Kidney tubule cell (primary cell): ENCODE measurements around the gene EFCAB8.
"Not testable (repeated sequence)": the region's sequence is repeated elsewhere in the genome, so short reads cannot be mapped to it uniquely, and the experiment has no call there.

Source experiments
- DNase-seq: peaks from one replicate; pipeline ENCODE4 v3.0.0-alpha.2; 2018; ENCODE audit warnings: low spot score

Gene EFCAB8

DNA sequence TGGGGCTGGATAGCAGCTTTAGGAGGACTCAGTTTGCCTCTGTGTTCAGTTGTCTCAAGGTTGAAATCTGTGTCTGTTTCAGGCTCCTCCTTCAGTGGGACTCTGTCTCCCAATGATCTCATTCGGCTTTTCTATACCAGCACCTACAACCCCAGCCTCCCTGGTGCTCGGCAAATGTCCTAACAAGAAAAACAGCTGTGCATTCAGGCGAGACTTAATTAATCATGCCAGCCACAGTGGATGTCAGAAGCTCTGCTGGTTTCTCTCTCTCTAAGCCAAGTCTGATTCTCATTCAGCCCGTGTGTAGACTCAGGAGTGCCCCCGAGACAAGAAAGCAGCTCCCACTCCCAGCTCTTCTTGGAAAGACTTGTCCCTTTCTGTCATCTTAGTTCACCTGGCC, 98.7 kb downstream of the EFCAB8 start:
- DNase-seq, result peak; percentile 43

- DNase-seq, result no peak
Observed at GRCh38 chr20:32958574-32958973, 99.9 kb downstream of the EFCAB8 start.

DNA sequence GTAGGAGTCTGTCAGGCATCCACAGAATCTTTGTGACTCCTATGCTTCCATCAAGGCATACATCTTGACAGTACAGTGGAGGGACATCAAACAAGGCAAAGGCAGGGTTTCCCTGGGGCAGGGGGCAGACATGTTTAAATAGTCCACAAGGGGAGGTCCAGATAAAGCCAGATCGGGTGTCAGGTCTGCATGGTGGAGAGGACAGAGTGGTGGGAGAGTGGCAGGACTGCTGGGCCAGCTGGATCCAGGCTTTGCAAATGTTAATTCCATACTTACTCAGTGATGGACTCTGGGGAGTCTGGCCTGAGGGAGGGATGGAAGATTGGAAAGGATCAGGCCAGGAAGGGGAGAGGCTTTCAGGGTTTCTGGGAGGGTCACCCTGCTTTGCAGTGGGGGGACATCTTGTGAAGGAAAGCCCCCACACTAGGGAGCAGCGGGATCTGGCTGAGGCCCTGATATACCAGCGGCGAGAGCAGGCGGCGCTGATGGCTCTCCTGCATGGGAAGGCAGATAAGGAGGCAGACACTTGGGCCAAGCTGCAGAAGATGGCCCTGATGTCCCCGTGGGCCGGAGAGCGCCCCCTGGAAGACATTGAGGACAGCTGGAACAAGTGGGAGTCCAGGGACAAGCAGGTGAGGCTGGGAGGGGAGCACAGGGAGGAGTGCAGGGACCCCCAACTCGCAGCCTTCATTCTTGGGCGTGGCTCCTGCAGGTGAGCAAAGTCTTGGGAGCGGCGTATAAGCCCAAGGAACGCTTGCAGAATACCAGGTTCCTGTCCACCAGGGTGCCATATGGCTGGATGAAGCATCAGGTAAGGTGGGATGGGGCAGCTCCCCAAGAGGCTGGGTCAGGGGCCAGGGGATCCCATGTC, 100.9 kb downstream of the EFCAB8 start:
- no peak for DNase-seq

- DNase-seq, result no peak
Observed at GRCh38 chr20:32960222-32960518, 101.4 kb downstream of the EFCAB8 start.

- no peak for DNase-seq
Observed at GRCh38 chr20:32960849-32961731, 102.4 kb downstream of the EFCAB8 start.

GRCh38 chr20:32962053-32962452, 103.3 kb downstream of the EFCAB8 start:
- no peak for DNase-seq

- not testable (repeated sequence) for DNase-seq
Observed at GRCh38 chr20:32962646-32963045, 103.9 kb downstream of the EFCAB8 start.

- no peak for DNase-seq
Observed at GRCh38 chr20:32963176-32963575, 104.5 kb downstream of the EFCAB8 start.

DNA sequence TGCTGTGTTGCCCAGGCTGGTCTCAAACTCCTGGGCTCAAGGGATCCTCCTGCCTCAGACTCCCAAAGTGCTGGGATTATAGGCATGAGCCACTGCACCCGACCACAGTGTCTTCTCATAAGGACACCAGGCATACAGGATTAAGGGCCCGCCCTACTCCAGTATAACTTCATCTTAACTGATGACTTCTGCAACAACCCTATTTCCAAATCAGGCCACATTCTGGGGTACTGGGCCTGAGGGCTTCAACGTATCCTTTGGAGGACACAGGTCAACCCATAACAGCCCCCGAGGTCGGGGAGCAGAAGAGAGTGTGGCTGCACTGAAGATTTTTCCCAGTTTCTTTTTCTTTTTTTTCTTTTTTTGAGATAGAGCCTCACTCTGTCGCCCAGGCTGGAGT, 105.9 kb downstream of the EFCAB8 start:
- DNase-seq, result no peak

GRCh38 chr20:32965115-32965514, 106.4 kb downstream of the EFCAB8 start:
- DNase-seq, result no peak

DNA sequence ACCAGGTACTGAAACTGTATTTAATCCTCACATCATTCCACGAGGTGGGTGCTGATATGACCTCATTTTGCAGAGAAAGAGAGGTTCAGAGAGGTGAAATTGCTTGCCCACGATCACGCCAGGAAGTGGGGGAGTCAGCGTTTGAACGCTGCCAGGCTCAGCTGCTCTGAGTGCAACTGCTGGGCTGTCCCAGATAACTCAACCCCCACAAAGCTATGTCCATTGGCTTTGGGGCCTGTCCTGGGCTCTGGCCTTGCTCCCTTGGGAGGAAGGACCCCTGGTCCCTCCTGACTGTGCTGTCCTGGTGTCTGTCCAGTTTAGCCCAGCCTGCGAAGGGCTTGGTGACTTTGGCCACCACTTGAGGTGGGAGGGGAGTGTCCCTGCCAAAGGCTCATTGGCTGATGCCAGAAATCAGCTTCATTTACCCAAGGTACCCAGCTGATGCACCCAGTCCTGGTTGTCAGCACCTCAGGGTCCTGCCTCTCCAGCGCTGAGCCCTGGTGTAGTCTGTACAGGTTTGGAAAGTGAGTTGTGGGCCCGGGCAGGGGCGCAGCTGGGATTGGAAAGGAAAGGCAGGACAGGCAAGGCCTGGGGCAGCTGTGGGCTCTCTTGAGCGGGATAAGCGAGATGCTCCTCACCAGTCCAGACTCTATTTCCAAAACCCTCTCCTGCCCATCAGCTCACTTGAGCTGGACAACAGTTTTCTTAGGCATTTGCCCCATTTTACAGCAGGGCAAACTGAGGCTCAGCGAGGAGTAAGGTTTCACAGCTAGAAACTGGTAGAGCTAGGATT, 107.1 kb downstream of the EFCAB8 start:
- no peak for DNase-seq

GRCh38 chr20:32966382-32966781, 107.7 kb downstream of the EFCAB8 start:
- DNase-seq, result no peak

DNA sequence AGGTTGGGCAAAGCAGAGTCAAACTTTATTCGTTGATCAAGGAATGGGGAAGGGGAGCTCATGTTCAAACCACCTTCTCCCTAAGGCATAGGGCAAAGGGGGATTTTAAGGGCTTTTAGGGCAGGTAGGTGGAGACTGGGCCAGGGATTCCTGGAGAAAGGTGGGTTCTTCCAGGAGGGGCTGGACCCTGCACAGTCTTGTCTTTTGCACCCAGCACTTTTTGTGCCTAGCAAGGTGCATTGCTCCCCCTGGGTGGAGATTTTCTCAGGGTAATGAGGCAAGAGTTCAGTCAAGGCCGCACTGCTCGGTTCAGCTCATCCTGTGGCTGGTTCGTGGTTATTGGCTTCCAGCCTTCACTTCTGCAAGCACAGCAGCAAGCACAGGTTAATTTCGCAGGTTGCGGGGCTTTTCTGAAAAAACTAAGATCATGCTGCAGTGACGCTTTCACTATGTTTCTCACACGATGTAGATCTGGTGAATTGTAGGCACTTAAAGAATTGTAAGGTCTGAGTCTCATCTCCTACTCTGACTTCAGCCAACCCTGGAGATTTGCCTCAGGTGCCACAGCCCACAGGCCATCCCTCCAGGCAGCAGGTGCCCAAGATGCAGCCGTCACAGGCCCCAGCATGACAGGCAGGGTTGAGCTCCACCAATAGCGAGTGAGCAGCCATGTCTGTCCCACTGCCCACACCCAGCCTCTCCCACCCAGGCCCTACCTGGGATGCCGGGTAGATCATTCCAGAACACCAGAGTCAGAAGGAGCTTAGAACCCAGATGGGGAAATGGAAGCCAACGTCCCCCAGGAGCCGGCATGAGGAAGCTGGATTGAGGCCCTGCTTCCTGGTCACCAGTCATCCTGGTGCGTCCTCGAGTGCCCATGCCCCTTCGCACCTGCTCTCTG, 108.4 kb downstream of the EFCAB8 start:
- DNase-seq, result no peak

DNA sequence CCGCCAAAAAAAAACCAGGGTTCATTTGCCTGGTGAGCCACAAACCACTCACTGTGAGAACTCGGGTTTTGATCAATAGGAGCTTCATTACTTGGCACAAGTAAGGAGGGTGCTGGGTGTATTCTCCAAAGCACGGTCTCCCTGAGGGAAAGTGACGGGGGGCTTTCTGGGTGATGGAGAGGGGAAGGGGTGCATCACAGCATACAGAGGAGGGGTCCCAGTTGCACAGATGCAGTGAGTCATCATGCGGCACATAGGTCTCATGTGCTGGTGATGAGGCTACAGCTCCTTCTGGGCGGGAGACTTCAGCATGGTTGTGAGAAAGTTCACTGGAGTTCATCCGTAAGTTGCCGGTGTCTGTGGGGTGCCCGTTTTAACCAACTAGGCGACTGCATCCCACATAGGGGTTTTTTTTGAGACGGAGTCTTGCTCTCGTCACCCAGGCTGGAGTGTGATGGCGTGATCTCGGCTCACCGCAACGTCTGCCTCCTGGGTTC, 109.3 kb downstream of the EFCAB8 start:
- DNase-seq, result no peak

GRCh38 chr20:32968478-32969241, 109.9 kb downstream of the EFCAB8 start:
- DNase-seq, result no peak

- no peak for DNase-seq
Observed at GRCh38 chr20:32969356-32970114, 110.8 kb downstream of the EFCAB8 start.

GRCh38 chr20:32970115-32970972, 111.6 kb downstream of the EFCAB8 start:
- DNase-seq, result no peak

GRCh38 chr20:32970973-32971300, 112.2 kb downstream of the EFCAB8 start:
- no peak for DNase-seq

GRCh38 chr20:32971703-32972161, 113.0 kb downstream of the EFCAB8 start:
- no peak for DNase-seq
